Smooth muscle cell (in vitro differentiated cells): Measurements from ENCODE around the gene FARS2. TPM values are rescaled to one million over a fixed set of nuclear protein-coding genes. Genes with fewer than 3 reads are reported as not detected.
"Not testable (repeated sequence)": the region's sequence is repeated elsewhere in the genome, so short reads cannot be mapped to it uniquely, and the experiment has no call there.

ENCODE experiments used
- DNase-seq: peaks from one replicate; lab custom pipeline; 2025; ENCODE audit not compliant: unreplicated experiment; lab: John Stamatoyannopoulos, UW
- H2AFZ ChIP-seq: fragments of 200-600 bp; sonication (generic); 2 replicates; pipeline ENCODE4 v1.6.0; 2016; ENCODE audit warnings: antibody characterized with exemption, low read depth, mild to moderate bottlenecking
- H3F3A ChIP-seq: fragments of 200-600 bp; sonication (generic); 2 replicates; pipeline ENCODE4 v1.6.0; 2017; ENCODE audit warnings: antibody characterized with exemption, low read depth
- H3K27ac ChIP-seq: fragments of 200-600 bp; sonication (generic); 2 replicates; pipeline ENCODE4 v1.5.1; 2016; ENCODE audit warnings: low read depth, mild to moderate bottlenecking
- H3K27me3 ChIP-seq: fragments of 200-600 bp; sonication (generic); 2 replicates; pipeline ENCODE4 v1.6.1; 2016; ENCODE audit warnings: low read depth, mild to moderate bottlenecking
- H3K36me3 ChIP-seq: fragments of 200-600 bp; sonication (generic); 2 replicates; pipeline ENCODE4 v1.5.1; 2016; ENCODE audit warnings: low read depth
- H3K4me1 ChIP-seq: fragments of 200-600 bp; sonication (generic); 2 replicates; pipeline ENCODE4 v1.5.1; 2016; ENCODE audit warnings: low read depth
- H3K4me2 ChIP-seq: fragments of 200-600 bp; sonication (generic); 2 replicates; pipeline ENCODE4 v1.6.0; 2016; ENCODE audit warnings: mild to moderate bottlenecking
- H3K4me3 ChIP-seq: fragments of 200-600 bp; sonication (generic); 2 replicates; pipeline ENCODE4 v1.5.1; 2016; ENCODE audit warnings: mild to moderate bottlenecking
- H3K79me2 ChIP-seq: fragments of 200-600 bp; sonication (generic); 2 replicates; pipeline ENCODE4 v1.6.0; 2016; ENCODE audit warnings: low read depth, mild to moderate bottlenecking
- H3K9ac ChIP-seq: fragments of 200-600 bp; sonication (generic); 2 replicates; pipeline ENCODE4 v1.6.0; 2016; ENCODE audit warnings: low read depth
- H3K9me3 ChIP-seq: fragments of 200-600 bp; sonication (generic); replicated peaks from 2 replicates; pipeline ENCODE4 v1.5.1; 2016; ENCODE audit warnings: low read depth
- H4K20me1 ChIP-seq: fragments of 200-600 bp; sonication (generic); 2 replicates; pipeline ENCODE4 v1.6.0; 2016; ENCODE audit warnings: low read depth
- CTCF ChIP-seq: fragments of 200-600 bp; sonication (generic); IDR thresholded peaks from 2 replicates; pipeline ENCODE4 v1.5.1; 2017; ENCODE audit warnings: borderline replicate concordance, mild to moderate bottlenecking, antibody characterized with exemption; ENCODE audit not compliant: insufficient read depth, poor library complexity, severe bottlenecking
- WGBS: methylation state at CpG from one replicate; pipeline ENCODE4 v1.1.7; 2016; ENCODE audit warnings: low lambda C conversion rate; 5-methylcytosine and 5-hydroxymethylcytosine counted together
- polyA plus RNA-seq: library from polyadenylated mRNA; unstranded; fragments of >200 nt; fragmentation: Nextera tagmentation; extraction: Ambion mirVana; gene quantifications from 2 replicates; pipeline ENCODE4 v1.2.1, GENCODE V29; 2016
- total RNA-seq: library from RNA; depleted of rRNA; stranded (reverse); fragments of >200 nt; gene quantifications from 2 replicates; pipeline ENCODE4 v1.2.3, GENCODE V29; 2014

Gene FARS2
- total and polyA plus RNA-seq, 2 experiments from 2014 or later = 9.6 to 13.2 TPM

GRCh38 chr6:5786321-5786968 lies 525.1 kb downstream of the FARS2 start:
- H3K36me3 ChIP-seq = no peaks in the 10 kb centered on the region
- H3K4me3 ChIP-seq = no peak overlapping the region
- no peak for TF ChIP-seq CTCF
- H3K27me3 ChIP-seq = no peaks in the 10 kb centered on the region
- 78% methylated on average over 10 of the region's 10 CpGs for WGBS
- no peak overlapping the region for H3K27ac ChIP-seq
- H3F3A ChIP-seq = no peaks in the 10 kb centered on the region
- DNase-seq = no peak
- H3K9me3 ChIP-seq = no peaks in the 10 kb centered on the region
- H2AFZ ChIP-seq = no peak overlapping the region
- H4K20me1 ChIP-seq = no peaks in the 10 kb centered on the region
- H3K4me1 ChIP-seq = no peaks in the 10 kb centered on the region
- no peak overlapping the region for H3K4me2 ChIP-seq
- H3K9ac ChIP-seq = no peak overlapping the region
- H3K79me2 ChIP-seq = no peaks in the 10 kb centered on the region

- H3K4me1 ChIP-seq = no peaks in the 10 kb centered on the region
- H4K20me1 ChIP-seq = no peaks in the 10 kb centered on the region
- H3K79me2 ChIP-seq = no peaks in the 10 kb centered on the region
- H3K4me3 ChIP-seq = no peak overlapping the region
- no peak overlapping the region for H3K27ac ChIP-seq
- no peak overlapping the region for H2AFZ ChIP-seq
- H3K9ac ChIP-seq = no peak overlapping the region
- no peaks in the 10 kb centered on the region for H3K27me3 ChIP-seq
- DNase-seq = no peak
- H3K4me2 ChIP-seq = no peak overlapping the region
- H3K9me3 ChIP-seq = no peaks in the 10 kb centered on the region
- WGBS = 69% methylated on average over 11 of the region's 11 CpGs
- H3K36me3 ChIP-seq = no peaks in the 10 kb centered on the region
- no peak for TF ChIP-seq CTCF
- no peaks in the 10 kb centered on the region for H3F3A ChIP-seq
These were observed 525.8 kb downstream of the FARS2 start for GRCh38 chr6:5786969-5787720.

- H3K27ac ChIP-seq, H3K4me1 ChIP-seq, H3K79me2 ChIP-seq, H3K36me3 ChIP-seq, H3K4me2 ChIP-seq, H3F3A ChIP-seq, H3K9me3 ChIP-seq, H4K20me1 ChIP-seq, H3K9ac ChIP-seq, H2AFZ ChIP-seq, H3K27me3 ChIP-seq, DNase-seq, H3K4me3 ChIP-seq: not testable (repeated sequence)
- 88% methylated on average over 5 of the region's 5 CpGs for WGBS
These were observed 528.1 kb downstream of the FARS2 start for GRCh38 chr6:5789426-5789825.

- not testable (repeated sequence) for H2AFZ ChIP-seq
These were observed 535.2 kb downstream of the FARS2 start for GRCh38 chr6:5796555-5796954.

GRCh38 chr6:5806406-5806805 lies 545.1 kb downstream of the FARS2 start:
- not testable (repeated sequence) for H3F3A ChIP-seq, H3K4me2 ChIP-seq, H2AFZ ChIP-seq, H3K9me3 ChIP-seq, H3K27ac ChIP-seq, DNase-seq, H3K4me1 ChIP-seq, H3K79me2 ChIP-seq, H3K27me3 ChIP-seq, H3K9ac ChIP-seq, H3K4me3 ChIP-seq, H3K36me3 ChIP-seq, H4K20me1 ChIP-seq
- WGBS = 92% methylated on average over 1 of the region's 1 CpG

More at GRCh38 chr6:5796555-5796954, 535.2 kb downstream of the FARS2 start:
- H4K20me1 ChIP-seq, DNase-seq, H3K79me2 ChIP-seq, H3K27ac ChIP-seq, H3K9ac ChIP-seq, H3F3A ChIP-seq, H3K36me3 ChIP-seq, H3K27me3 ChIP-seq, H3K4me3 ChIP-seq, H3K4me1 ChIP-seq, H3K9me3 ChIP-seq, H3K4me2 ChIP-seq: not testable (repeated sequence)
